RWPE2 (cell line): ENCODE data around the gene RHOV.

Experiments used
- ATAC-seq: fragments of 200-7000 bp; cut with Tn5 transposase; 3 replicates; pipeline ENCODE4 v1.9.1; 2021; ENCODE audit warnings: low read depth
- DNase-seq: peaks from one replicate; pipeline ENCODE4 v3.0.0-alpha.2; 2020; ENCODE audit warnings: low spot score
- H3K27ac ChIP-seq: fragments of 450-650 bp; 2 replicates; pipeline ENCODE4 v1.5.1; 2017; ENCODE audit warnings: mild to moderate bottlenecking; ENCODE audit not compliant: poor library complexity, severe bottlenecking
- H3K27me3 ChIP-seq: fragments of 250-450 bp; sonication (Bioruptor Pico); 2 replicates; pipeline ENCODE4 v1.5.1; 2021; ENCODE audit warnings: mild to moderate bottlenecking, moderate library complexity; ENCODE audit not compliant: insufficient read depth, poor library complexity, severe bottlenecking
- H3K36me3 ChIP-seq: fragments of 250-450 bp; sonication (Bioruptor Pico); 2 replicates; pipeline ENCODE4 v1.5.1; 2020; ENCODE audit warnings: low read depth, mild to moderate bottlenecking, moderate library complexity
- H3K4me1 ChIP-seq: fragments of 250-450 bp; sonication (Bioruptor Pico); 2 replicates; pipeline ENCODE4 v1.5.1; 2021; ENCODE audit warnings: mild to moderate bottlenecking, moderate library complexity; ENCODE audit not compliant: insufficient read depth, poor library complexity, severe bottlenecking
- H3K4me3 ChIP-seq: fragments of 250-450 bp; sonication (Bioruptor Pico); 2 replicates; pipeline ENCODE4 v1.5.1; 2021; ENCODE audit warnings: mild to moderate bottlenecking, moderate library complexity; ENCODE audit not compliant: severe bottlenecking
- H3K9me3 ChIP-seq: fragments of 250-450 bp; sonication (Bioruptor Pico); 2 replicates; pipeline ENCODE4 v1.5.1; 2021; ENCODE audit warnings: mild to moderate bottlenecking, moderate library complexity; ENCODE audit not compliant: severe bottlenecking
- CTCF ChIP-seq: fragments of 450-650 bp; IDR thresholded peaks from one replicate; pipeline ENCODE4 v1.5.1; 2017; ENCODE audit warnings: mild to moderate bottlenecking, moderate library complexity; ENCODE audit not compliant: poor library complexity, severe bottlenecking

Gene RHOV

GRCh38 chr15:40914486-40914885, 40.5 kb upstream of the RHOV start:
- no peak for TF ChIP-seq CTCF
- peaks cover 6% of the 10 kb centered on the region for H3K4me1 ChIP-seq
- no peaks in the 10 kb centered on the region for H3K27me3 ChIP-seq
- H3K9me3 ChIP-seq, result no peaks in the 10 kb centered on the region
- DNase-seq, result no peak
- peak overlapping the region; percentile 33 for H3K27ac ChIP-seq
- H3K4me3 ChIP-seq, result no peak overlapping the region
- no peaks in the 10 kb centered on the region for H3K36me3 ChIP-seq
- ATAC-seq, result no peak

GRCh38 chr15:40914013-40914412, 40.0 kb upstream of the RHOV start:
- H3K36me3 ChIP-seq, result no peaks in the 10 kb centered on the region
- H3K4me3 ChIP-seq, result no peak overlapping the region
- H3K27me3 ChIP-seq, result no peaks in the 10 kb centered on the region
- DNase-seq, result no peak
- H3K27ac ChIP-seq, result no peak overlapping the region
- peaks cover 6% of the 10 kb centered on the region for H3K4me1 ChIP-seq
- no peaks in the 10 kb centered on the region for H3K9me3 ChIP-seq
- no peak for TF ChIP-seq CTCF
- ATAC-seq, result no peak

- Histone ChIP-seq H3K36me3 (no peaks in the 10 kb centered on the region), H3K27ac (no peak overlapping the region), H3K9me3 (no peaks in the 10 kb centered on the region), H3K27me3 (no peaks in the 10 kb centered on the region), H3K4me3 (no peak overlapping the region), H3K4me1 (peaks cover 7% of the 10 kb centered on the region)
- no peak for TF ChIP-seq CTCF
- DNase-seq, result no peak
- no peak for ATAC-seq
Measured at GRCh38 chr15:40912478-40912877, 38.4 kb upstream of the RHOV start.

- no peak overlapping the region for H3K27ac ChIP-seq
- no peak for TF ChIP-seq CTCF
- peaks cover 15% of the 10 kb centered on the region for H3K4me1 ChIP-seq
- ATAC-seq (no peak), DNase-seq (no peak)
- H3K9me3 ChIP-seq, result no peaks in the 10 kb centered on the region
- H3K36me3 ChIP-seq, result no peaks in the 10 kb centered on the region
- H3K4me3 ChIP-seq, result no peak overlapping the region
- H3K27me3 ChIP-seq, result no peaks in the 10 kb centered on the region
Measured at GRCh38 chr15:40911693-40912092, 37.7 kb upstream of the RHOV start.

GRCh38 chr15:40911141-40911540, 37.1 kb upstream of the RHOV start:
- Histone ChIP-seq H3K9me3 (no peaks in the 10 kb centered on the region), H3K36me3 (no peaks in the 10 kb centered on the region), H3K4me3 (no peak overlapping the region), H3K27ac (no peak overlapping the region), H3K4me1 (peaks cover 18% of the 10 kb centered on the region), H3K27me3 (no peaks in the 10 kb centered on the region)
- DNase-seq (peak; percentile 69), ATAC-seq (no peak)
- TF ChIP-seq CTCF, result no peak
